HG03442 (cell line): ENCODE results near the gene MLXIP.
"Not testable (repeated sequence)": the region's sequence is repeated elsewhere in the genome, so short reads cannot be mapped to it uniquely, and the experiment has no call there.

Experiments
- ATAC-seq: cut with Tn5 transposase; IDR thresholded peaks from one replicate; pipeline ENCODE4 v1.9.1; 2021; ENCODE audit warnings: mild to moderate bottlenecking, moderate library complexity; ENCODE audit not compliant: unreplicated experiment

Gene MLXIP

DNA sequence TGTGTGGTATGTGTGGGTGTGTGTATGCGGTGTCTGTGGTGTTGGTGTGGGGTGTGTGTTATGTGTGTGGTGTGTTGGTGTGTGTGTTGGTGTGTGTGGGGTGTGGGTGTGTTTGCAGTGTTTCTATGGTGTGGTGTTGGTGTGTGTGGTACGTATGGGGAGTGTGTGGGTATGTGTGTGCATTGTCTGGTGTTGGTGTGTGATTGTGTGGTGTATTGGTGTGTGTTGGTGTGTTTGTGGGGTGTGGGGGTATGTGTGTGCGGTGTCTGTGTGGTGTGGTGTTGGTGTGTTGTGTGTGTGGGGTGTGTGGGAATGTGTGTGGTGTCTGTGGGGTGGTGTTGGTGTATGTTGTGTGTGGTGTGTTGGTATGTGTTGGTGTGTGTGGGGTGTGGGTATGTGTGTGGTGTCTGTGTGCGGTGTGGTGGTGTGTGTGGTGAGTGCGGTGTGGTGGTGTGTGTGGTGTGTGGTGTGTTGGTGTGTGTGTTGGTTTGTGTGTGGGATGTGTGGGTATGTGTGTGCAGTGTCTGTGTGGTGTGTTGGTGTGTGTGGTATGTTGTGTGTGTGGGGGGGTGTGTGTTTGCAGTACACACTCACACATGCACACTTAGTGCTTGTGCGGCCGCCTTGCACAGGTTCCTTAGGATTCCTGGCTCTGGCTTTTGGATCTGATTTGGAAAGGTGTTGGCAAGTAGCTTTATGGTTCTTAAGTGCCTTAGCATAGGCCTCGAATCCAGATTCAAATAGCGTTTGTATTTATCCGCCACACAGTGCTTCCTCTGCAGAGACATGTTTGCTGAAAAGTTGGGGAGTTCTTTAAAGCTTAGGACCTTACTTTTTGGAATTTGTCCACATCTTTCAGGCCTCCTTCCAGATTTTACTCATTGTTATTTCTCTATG, 16.4 kb downstream of the MLXIP start:
- no peak for ATAC-seq

DNA sequence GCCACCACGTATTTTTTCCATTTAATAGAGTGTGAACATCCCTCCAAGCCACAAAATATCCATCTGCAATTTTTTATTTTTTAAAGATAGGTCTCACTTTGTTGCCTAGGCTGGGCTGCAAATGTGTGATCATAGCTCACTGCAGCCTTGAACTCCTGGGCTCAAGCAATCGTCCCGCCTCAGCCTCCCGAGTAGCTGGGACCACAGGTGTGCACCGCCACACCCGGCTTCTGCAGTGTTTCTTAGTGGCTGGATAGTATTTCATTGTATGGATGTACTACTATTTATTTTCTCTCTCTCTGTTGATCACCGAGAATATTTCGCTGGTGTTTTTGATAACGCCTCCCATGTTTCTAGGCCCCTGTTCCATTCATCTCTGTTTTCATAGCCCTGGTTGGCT, 17.5 kb downstream of the MLXIP start:
- no peak for ATAC-seq

DNA sequence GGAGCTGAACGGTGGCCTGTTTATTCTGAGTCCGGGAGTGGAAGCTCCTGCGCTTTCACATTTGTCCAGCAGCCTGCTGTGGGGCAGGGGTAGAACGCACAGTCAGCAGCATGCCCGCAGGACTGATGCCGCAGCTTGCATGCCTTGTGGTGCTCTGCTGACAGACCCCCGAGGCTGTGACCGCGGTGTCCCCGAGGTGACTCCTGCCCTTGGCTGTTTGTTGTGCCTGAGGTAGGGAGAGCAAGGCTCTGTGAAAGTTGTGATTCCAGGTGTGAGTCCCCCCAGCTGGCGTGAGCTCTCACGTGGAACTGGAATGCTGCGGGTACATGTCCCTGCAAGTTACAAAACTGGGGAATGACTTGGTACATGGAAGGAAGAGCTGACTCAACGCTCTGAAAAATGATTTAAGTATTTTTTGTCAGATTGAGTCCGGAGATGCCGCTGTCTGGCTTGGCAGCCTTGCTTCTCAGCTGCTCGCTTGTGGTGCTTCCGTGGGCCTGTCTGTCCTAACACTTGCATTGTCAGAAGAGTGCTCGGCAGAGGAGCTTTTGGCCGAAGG, 18.1 kb downstream of the MLXIP start:
- ATAC-seq = no peak

DNA sequence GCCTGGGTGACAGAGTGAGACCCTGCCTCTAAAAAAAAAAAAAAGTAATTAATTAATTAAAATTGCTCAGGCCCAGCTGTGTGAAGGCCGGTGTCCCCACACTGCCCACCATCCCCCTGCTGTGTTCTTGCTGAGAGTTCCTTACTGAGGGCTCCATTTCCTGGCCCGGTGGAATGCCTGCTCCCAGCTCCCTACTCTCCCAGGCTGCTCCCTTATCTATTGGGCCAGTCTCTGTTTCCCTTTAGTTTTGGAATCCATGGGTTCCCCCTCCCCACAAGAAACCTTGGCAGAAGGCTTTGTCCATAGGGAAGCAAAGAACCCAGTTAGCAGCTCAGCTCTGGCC, 19.0 kb downstream of the MLXIP start:
- ATAC-seq = no peak

- ATAC-seq = no peak
Observed at GRCh38 chr12:122097927-122098756, 19.6 kb downstream of the MLXIP start.

- no peak for ATAC-seq
Observed at GRCh38 chr12:122099280-122099749, 20.8 kb downstream of the MLXIP start.

DNA sequence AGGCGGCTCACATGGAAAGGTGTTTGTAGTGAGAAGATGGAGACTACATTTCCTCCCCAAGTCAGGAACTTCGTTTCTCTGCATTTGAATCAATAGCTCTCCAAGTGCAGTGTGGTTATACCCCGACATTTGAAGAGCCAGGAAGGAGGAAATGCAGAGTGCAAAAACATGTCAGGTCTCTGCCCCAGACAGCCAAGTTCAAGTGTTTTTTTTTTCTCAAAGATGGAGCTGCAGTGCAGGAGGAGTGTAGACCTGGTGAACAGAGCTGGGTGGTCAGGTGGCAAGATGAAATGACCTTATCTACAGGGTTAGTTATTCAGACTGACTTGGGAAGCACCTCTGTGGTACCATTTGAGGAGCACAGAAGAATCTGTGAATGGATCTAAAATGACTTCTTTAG, 21.3 kb downstream of the MLXIP start:
- ATAC-seq = no peak

GRCh38 chr12:122100568-122100967, 22.0 kb downstream of the MLXIP start:
- ATAC-seq = no peak

GRCh38 chr12:122102331-122102730, 23.8 kb downstream of the MLXIP start:
- ATAC-seq = no peak

GRCh38 chr12:122104844-122105243, 26.3 kb downstream of the MLXIP start:
- no peak for ATAC-seq

- ATAC-seq = not testable (repeated sequence)
Observed at GRCh38 chr12:122105496-122105895, 26.9 kb downstream of the MLXIP start.

DNA sequence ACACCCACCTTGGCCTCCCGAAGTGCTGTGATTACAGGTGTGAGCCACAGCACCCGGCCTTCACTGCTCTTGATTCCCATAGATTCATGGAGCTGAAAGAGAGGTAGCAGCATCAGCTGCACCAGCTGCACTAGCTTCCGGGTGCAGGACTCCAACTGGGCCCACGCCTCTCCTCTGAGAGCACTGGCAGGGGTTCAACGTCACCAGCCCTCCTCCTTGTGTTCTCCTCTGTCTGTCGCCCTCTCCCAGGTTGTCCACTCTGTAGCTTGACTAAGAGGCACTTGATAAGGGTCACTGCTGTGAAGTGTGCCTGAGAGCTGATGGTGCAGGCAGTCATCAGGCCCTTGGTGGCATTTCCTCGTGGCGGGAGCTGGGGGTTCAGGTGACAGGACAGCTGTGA, 28.3 kb downstream of the MLXIP start:
- ATAC-seq = no peak

GRCh38 chr12:122107261-122107660, 28.7 kb downstream of the MLXIP start:
- no peak for ATAC-seq

- ATAC-seq = no peak
Observed at GRCh38 chr12:122111089-122111641, 32.6 kb downstream of the MLXIP start.

DNA sequence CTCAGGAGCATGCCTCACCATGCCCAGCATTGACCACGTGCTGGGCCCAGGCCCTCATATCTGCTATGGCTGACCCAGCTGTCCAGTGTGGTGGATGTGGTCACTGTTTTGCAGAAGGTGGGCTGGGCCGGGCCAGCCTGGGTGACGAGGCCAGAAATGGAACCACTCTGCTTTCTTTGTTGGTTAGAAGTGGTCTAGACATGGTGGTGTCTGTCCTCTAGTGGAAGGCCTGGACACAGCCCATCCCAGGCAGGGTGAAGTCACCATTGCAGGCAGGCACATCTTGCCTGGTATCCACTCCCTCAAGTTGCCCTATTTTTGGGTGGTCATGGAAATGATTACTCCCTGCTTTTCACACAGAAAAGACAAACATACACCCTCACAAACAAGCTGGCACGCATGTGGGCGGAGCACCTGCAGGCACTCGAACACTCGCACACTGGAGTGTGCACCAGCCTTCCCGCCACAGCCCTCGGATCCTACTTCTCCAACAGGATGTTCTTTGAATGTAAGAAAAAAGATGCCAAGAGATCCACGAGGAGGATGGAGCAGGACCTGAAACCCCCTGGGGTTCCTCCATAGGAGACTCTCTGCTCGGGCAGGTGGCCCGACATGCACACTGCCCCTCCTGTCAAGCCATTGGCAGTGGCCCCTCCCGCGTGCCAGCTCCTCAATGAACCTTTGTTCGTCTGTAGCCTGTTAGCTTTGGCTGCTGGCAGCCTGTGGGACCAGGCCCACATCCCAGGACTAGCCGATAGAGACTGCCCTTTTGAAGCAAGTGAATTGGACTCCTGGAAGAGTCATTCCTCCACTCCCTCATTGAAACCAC, 38.4 kb downstream of the MLXIP start:
- no peak for ATAC-seq

DNA sequence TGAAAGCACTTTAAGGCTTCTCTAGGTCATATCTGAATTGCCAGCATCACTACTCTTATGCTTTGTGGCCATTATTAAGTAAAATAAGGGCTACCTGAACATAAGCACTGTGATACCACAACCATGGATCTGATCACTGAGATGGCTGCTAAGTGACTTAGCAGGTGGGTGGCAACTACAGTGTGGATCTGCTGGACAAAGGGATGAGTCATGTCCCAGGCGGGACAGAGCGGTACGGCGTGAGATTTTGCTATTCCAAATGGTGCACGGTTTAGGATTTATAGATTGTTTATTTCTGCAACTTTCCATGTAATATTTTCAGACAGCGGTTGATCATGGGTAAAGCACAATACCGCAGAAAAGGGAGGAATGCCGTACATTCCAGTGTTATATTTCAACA, 39.4 kb downstream of the MLXIP start:
- no peak for ATAC-seq

GRCh38 chr12:122121341-122121740, 42.8 kb downstream of the MLXIP start:
- ATAC-seq = not testable (repeated sequence)

DNA sequence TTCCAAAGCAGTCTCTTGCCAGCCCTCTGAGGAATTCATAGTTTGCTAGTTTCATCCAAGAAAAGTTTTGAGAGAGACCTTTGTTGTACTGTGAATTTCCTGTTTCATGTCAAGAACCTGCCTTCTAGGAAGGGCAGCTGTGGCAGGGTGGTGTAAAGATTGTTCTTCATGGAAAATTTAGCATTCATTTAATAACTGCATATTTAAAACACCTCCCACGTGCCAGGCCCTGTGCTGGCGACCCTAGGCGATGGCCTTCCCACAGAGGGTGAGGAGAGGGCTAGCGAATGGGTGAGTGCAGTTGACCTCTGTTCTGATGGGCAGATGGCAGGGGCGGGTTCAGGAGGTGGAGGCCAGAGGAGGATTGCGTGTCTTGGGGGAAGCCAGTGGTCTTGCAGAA, 43.2 kb downstream of the MLXIP start:
- ATAC-seq = no peak

GRCh38 chr12:122123051-122123760, 44.6 kb downstream of the MLXIP start:
- ATAC-seq = no peak

GRCh38 chr12:122123761-122124145, 45.2 kb downstream of the MLXIP start:
- ATAC-seq = no peak
